Stomach (tissue), 4 donors: ENCODE results near the gene TAP1.
"Not testable (repeated sequence)": the region's sequence is repeated elsewhere in the genome, so short reads cannot be mapped to it uniquely, and the experiment has no call there.

Experiments
- POLR2AphosphoS5 ChIP-seq, 3 donors: sonication (generic); formaldehyde crosslinking; IDR thresholded peaks; one replicate each; pipeline ENCODE4 v1.6.1; 2016; ENCODE audit warnings: antibody characterized with exemption in 3 of 3
- TF ChIP-seq, protein P1 (sequence below), 7 experiments: fragments of 450-650 bp in 4 of 7; fragments of 200-600 bp in 3 of 7; sonication (generic) in 3 of 7; IDR thresholded peaks; one replicate each; pipeline ENCODE4 v1.5.1; 2016 to 2019; ENCODE audit warnings: antibody characterized with exemption in 7 of 7, control low read depth in 2 of 7, mild to moderate bottlenecking in 1 of 7

DNA sequence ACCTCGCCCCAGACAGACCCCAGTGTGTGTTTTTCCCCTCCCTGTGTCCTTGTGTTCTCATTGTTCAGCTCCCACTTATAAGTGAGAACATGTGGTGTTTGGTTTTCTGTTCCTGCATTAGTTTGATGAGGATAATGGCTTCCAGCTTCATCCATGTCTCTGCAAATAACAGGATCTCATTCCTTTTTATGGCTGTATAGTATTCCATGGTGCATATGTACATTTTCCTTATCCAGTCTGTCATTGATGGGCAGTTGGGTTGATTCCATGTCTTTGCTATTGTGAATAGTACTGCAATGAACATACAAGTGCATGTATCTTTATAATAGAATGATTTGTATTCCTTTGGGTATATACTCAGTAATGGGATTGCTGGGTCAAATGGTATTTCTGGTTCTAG, 20.4 kb upstream of the TAP1 start:
- TF ChIP-seq, protein P1, sequence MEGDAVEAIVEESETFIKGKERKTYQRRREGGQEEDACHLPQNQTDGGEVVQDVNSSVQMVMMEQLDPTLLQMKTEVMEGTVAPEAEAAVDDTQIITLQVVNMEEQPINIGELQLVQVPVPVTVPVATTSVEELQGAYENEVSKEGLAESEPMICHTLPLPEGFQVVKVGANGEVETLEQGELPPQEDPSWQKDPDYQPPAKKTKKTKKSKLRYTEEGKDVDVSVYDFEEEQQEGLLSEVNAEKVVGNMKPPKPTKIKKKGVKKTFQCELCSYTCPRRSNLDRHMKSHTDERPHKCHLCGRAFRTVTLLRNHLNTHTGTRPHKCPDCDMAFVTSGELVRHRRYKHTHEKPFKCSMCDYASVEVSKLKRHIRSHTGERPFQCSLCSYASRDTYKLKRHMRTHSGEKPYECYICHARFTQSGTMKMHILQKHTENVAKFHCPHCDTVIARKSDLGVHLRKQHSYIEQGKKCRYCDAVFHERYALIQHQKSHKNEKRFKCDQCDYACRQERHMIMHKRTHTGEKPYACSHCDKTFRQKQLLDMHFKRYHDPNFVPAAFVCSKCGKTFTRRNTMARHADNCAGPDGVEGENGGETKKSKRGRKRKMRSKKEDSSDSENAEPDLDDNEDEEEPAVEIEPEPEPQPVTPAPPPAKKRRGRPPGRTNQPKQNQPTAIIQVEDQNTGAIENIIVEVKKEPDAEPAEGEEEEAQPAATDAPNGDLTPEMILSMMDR (IDR thresholded peaks at IDR 0.05): not testable (repeated sequence)
- not testable (repeated sequence) for TF ChIP-seq POLR2AphosphoS5 (IDR thresholded peaks at IDR 0.05)
